PC-3 (cell line): ENCODE data around the gene TBXAS1. TPM values are rescaled to one million over a fixed set of nuclear protein-coding genes. Genes with fewer than 3 reads are reported as not detected.
A peak's percentile ranks its signal among the peaks of the same experiment; 100 is the strongest.

Experiments
- ATAC-seq: fragments of 200-7000 bp; cut with Tn5 transposase; 2 replicates; pipeline ENCODE4 v1.9.1; 2020; ENCODE audit warnings: mild to moderate bottlenecking, moderate library complexity
- BruUV-seq: library from RNA; stranded (reverse); fragments of 400-500 nt; replicated peaks from 2 replicates; lab custom pipeline; 2021; lab: Mats Ljungman, UMichigan
- CTCF ChIA-PET: fragments of 300-600 bp; sonication (Branson Sonifier 250); formaldehyde crosslinking; loops from one replicate; lab custom pipeline; 2022; ENCODE audit warnings: antibody characterized with exemption; lab: Charles Lee
- POLR2A ChIA-PET: fragments of 300-600 bp; sonication (Branson Sonifier 250); formaldehyde crosslinking; loops from one replicate; lab custom pipeline; 2022; ENCODE audit warnings: antibody characterized with exemption; ENCODE audit not compliant: unreplicated experiment; lab: Charles Lee
- DNase-seq: peaks from one replicate; pipeline ENCODE4 v3.0.0-alpha.2; 2015
- H2AFZ ChIP-seq: fragments of 300-600 bp; sonication (generic); 2 replicates; pipeline ENCODE4 v1.6.0; 2016; ENCODE audit warnings: antibody characterized with exemption, low read length
- H3F3A ChIP-seq: fragments of 300-600 bp; sonication (generic); one replicate; pipeline ENCODE4 v1.6.0; 2017; ENCODE audit warnings: antibody characterized with exemption, low read length, control low read depth, mild to moderate bottlenecking; ENCODE audit not compliant: unreplicated experiment
- H3K27ac ChIP-seq: fragments of 300-600 bp; sonication (generic); 2 replicates; pipeline ENCODE4 v1.5.1; 2016; ENCODE audit warnings: mild to moderate bottlenecking, low read length
- H3K27me3 ChIP-seq: fragments of 300-600 bp; sonication (generic); 2 replicates; pipeline ENCODE4 v1.6.1; 2016; ENCODE audit warnings: low read length, mixed read lengths
- H3K36me3 ChIP-seq: fragments of 300-600 bp; sonication (generic); 2 replicates; pipeline ENCODE4 v1.6.1; 2016; ENCODE audit warnings: low read depth, mixed run types, low read length, mixed read lengths
- H3K4me1 ChIP-seq: fragments of 300-600 bp; sonication (generic); 2 replicates; pipeline ENCODE4 v1.5.1; 2016; ENCODE audit warnings: low read length; ENCODE audit not compliant: insufficient read depth
- H3K4me2 ChIP-seq: fragments of 300-600 bp; sonication (generic); 2 replicates; pipeline ENCODE4 v1.6.0; 2016; ENCODE audit warnings: low read length
- H3K4me3 ChIP-seq: fragments of 300-600 bp; sonication (generic); 2 replicates; pipeline ENCODE4 v1.5.1; 2016; ENCODE audit warnings: mild to moderate bottlenecking, low read length, mixed read lengths
- H3K79me2 ChIP-seq: fragments of 300-600 bp; sonication (generic); 2 replicates; pipeline ENCODE4 v1.6.1; 2017; ENCODE audit warnings: low read length, mixed read lengths
- H3K9ac ChIP-seq: fragments of 300-600 bp; sonication (generic); 2 replicates; pipeline ENCODE4 v1.6.0; 2016; ENCODE audit warnings: mild to moderate bottlenecking, low read length
- H3K9me2 ChIP-seq: fragments of 300-600 bp; sonication (generic); replicated peaks from 2 replicates; pipeline ENCODE4 v1.6.1; 2016; ENCODE audit warnings: mixed run types, low read length, mixed read lengths
- H3K9me3 ChIP-seq: fragments of 300-600 bp; sonication (generic); 2 replicates; pipeline ENCODE4 v1.6.1; 2016; ENCODE audit warnings: low read length, mixed read lengths
- H4K20me1 ChIP-seq: fragments of 300-600 bp; sonication (generic); 2 replicates; pipeline ENCODE4 v1.6.1; 2016; ENCODE audit warnings: low read length, mixed read lengths
- EZH2 ChIP-seq: fragments of 300-600 bp; sonication (generic); IDR thresholded peaks from one replicate; pipeline ENCODE4 v1.6.1; 2017; ENCODE audit warnings: antibody characterized with exemption, mild to moderate bottlenecking, low read length; ENCODE audit not compliant: unreplicated experiment
- EZH2phosphoT487 ChIP-seq: fragments of 300-600 bp; sonication (generic); IDR thresholded peaks from 2 replicates; pipeline ENCODE4 v1.6.1; 2018; ENCODE audit warnings: mild to moderate bottlenecking, antibody characterized with exemption, low read length, borderline replicate concordance
- intact Hi-C: fragments of 100-400 bp; cut with micrococcal nuclease; formaldehyde crosslinking; loops from 2 replicates; pipeline ENCODE4 v1.9.0; 2023
- total RNA-seq: library from RNA; depleted of rRNA; stranded (reverse); fragments of >200 nt; gene quantifications from 2 replicates; pipeline ENCODE4 v1.2.3, GENCODE V29; 2014
- TF ChIP-seq, protein P1 (sequence below): fragments of 300-600 bp; sonication (generic); conservative IDR thresholded peaks from 2 replicates; pipeline ENCODE4 v1.5.1; 2017; ENCODE audit warnings: antibody characterized with exemption, low read depth, mild to moderate bottlenecking, low read length

TBXAS1 gene
- total RNA-seq, 1 experiment from 2014 or later, result 21.8 TPM

DNA sequence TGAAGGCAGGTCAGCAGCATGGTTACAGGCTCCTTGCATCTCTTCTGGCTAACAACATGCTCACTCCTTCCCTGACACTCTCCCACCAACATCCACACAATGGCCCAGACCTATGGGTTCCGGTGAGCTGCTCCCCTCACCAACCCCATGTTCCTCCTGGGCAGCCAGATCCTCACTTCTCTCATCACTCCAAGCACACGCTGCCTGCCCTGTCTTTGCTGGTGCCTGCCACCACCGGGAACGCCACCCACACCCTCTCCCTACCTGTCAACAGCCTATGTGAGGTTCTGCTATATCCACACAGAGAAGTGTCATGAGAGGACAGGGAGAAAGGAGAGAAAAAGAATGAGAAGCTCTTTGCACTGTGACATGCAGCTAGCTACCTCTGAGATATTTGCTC, 219.1 kb downstream of the TBXAS1 start:
- intact Hi-C loops, result no loop called here
- POLR2A ChIA-PET, result no interaction called here

DNA sequence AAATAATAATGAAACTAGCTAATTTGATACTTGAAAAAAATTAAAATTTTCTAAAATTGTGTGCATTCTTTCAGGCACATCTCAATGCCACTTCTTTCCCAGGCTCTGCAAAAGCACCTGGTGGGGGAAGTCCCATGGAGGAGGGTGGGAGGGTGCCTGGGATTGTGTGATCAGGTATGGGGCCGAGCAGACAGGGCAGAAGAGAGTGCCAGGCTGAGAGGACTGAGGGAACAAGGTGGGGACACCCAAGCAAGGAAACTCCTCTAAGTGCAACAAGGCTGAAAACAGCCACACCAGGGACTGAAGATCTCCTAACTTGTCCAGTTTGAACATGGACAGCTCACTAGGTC, 219.9 kb downstream of the TBXAS1 start:
- DNase-seq, result no peak
- no peak overlapping the region for H3K4me2 ChIP-seq
- intact Hi-C loops, result no loop called here
- no peak overlapping the region for H3K27ac ChIP-seq
- no peaks in the 10 kb centered on the region for H3F3A ChIP-seq
- no peaks in the 10 kb centered on the region for H4K20me1 ChIP-seq
- ChIA-PET CTCF (no interaction called here), POLR2A (no interaction called here)
- no peaks in the 10 kb centered on the region for H3K27me3 ChIP-seq
- no peaks in the 10 kb centered on the region for H3K9me2 ChIP-seq
- H3K9me3 ChIP-seq, result no peaks in the 10 kb centered on the region
- H3K9ac ChIP-seq, result no peak overlapping the region
- H3K4me1 ChIP-seq, result peaks cover 11% of the 10 kb centered on the region
- peaks cover 3% of the 10 kb centered on the region; the same call in 1 of the 2 replicates for H3K36me3 ChIP-seq
- H3K79me2 ChIP-seq, result 0 out of 2 replicates have a peak, but pooled peaks cover 4% of the 10 kb centered on the region
- TF ChIP-seq, protein P1, sequence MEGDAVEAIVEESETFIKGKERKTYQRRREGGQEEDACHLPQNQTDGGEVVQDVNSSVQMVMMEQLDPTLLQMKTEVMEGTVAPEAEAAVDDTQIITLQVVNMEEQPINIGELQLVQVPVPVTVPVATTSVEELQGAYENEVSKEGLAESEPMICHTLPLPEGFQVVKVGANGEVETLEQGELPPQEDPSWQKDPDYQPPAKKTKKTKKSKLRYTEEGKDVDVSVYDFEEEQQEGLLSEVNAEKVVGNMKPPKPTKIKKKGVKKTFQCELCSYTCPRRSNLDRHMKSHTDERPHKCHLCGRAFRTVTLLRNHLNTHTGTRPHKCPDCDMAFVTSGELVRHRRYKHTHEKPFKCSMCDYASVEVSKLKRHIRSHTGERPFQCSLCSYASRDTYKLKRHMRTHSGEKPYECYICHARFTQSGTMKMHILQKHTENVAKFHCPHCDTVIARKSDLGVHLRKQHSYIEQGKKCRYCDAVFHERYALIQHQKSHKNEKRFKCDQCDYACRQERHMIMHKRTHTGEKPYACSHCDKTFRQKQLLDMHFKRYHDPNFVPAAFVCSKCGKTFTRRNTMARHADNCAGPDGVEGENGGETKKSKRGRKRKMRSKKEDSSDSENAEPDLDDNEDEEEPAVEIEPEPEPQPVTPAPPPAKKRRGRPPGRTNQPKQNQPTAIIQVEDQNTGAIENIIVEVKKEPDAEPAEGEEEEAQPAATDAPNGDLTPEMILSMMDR, result no peak
- TF ChIP-seq EZH2 (no peak), EZH2phosphoT487 (no peak)
- no peak for ATAC-seq
- no peak overlapping the region for H3K4me3 ChIP-seq
- BruUV-seq, result no TSS peak
- no peak overlapping the region for H2AFZ ChIP-seq

More for the DNA sequence above, 219.1 kb downstream of the TBXAS1 start:
- CTCF ChIA-PET, result no interaction called here
- Histone ChIP-seq H3K4me3 (no peak overlapping the region), H3K27ac (no peak overlapping the region), H3K9me2 (no peaks in the 10 kb centered on the region), H3K4me2 (no peak overlapping the region), H3K9me3 (no peaks in the 10 kb centered on the region), H3K36me3 (peaks cover 3% of the 10 kb centered on the region; the same call in 1 of the 2 replicates), H3K79me2 (0 out of 2 replicates have a peak, but pooled peaks cover 4% of the 10 kb centered on the region), H3K4me1 (peaks cover 11% of the 10 kb centered on the region), H2AFZ (no peak overlapping the region), H3F3A (no peaks in the 10 kb centered on the region), H3K9ac (no peak overlapping the region), H3K27me3 (no peaks in the 10 kb centered on the region), H4K20me1 (no peaks in the 10 kb centered on the region)
- no peak for ATAC-seq
- DNase-seq, result no peak
- no TSS peak for BruUV-seq
- TF ChIP-seq, protein P1, result no peak
- TF ChIP-seq EZH2phosphoT487 (no peak), EZH2 (no peak)

DNA sequence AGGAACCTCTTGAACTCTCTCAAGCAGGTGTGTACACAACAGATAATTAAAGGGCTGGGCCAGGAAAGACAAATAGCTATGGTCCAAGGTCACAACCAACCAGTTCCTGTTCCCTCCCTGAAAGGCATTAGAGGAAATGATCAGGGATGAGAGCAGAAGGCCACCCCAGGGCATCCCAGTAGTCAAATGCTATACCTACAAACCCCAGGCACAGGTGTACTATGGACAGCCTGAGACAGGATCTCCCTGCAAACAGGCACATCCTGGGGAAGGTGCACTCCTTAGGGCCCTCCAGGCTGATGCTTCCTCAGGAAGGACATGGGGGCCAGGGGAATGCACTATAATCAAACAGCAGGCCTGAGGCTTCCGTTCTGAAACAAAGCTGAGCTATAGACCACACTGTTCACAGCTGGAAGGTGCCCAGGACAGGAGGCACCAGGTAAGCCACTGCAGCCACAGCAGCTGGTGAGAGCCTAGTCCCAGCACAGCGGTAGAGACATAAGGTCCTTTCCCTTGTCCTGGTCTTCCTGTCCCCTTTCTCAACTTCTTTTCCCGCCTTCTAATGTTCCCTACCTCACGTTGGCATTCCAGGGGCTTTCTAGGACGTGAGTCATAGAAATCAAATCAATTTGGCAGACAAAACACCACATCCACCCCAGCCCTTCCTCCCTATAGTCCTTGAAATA, 220.4 kb downstream of the TBXAS1 start:
- no peak overlapping the region for H3K27ac ChIP-seq
- no peaks in the 10 kb centered on the region for H4K20me1 ChIP-seq
- H3F3A ChIP-seq, result no peaks in the 10 kb centered on the region
- no peaks in the 10 kb centered on the region for H3K9me2 ChIP-seq
- H3K4me2 ChIP-seq, result no peak overlapping the region
- H2AFZ ChIP-seq, result no peak overlapping the region
- DNase-seq (peak; percentile 34), ATAC-seq (peak; percentile 57)
- intact Hi-C loops, result no loop called here
- H3K4me1 ChIP-seq, result peaks cover 11% of the 10 kb centered on the region
- H3K27me3 ChIP-seq, result no peaks in the 10 kb centered on the region
- no peak overlapping the region for H3K9ac ChIP-seq
- no peak overlapping the region for H3K4me3 ChIP-seq
- ChIA-PET POLR2A (no interaction called here), CTCF (no interaction called here)
- no TSS peak for BruUV-seq
- peaks cover 3% of the 10 kb centered on the region; the same call in 1 of the 2 replicates for H3K36me3 ChIP-seq
- TF ChIP-seq EZH2phosphoT487 (no peak), EZH2 (no peak)
- TF ChIP-seq, protein P1, result no peak
- no peaks in the 10 kb centered on the region for H3K9me3 ChIP-seq
- H3K79me2 ChIP-seq, result 0 out of 2 replicates have a peak, but pooled peaks cover 4% of the 10 kb centered on the region
